ENCODE data around the gene CENPO. TPM values are rescaled to one million over a fixed set of nuclear protein-coding genes. Genes with fewer than 3 reads are reported as not detected.
A peak's percentile ranks its signal among the peaks of the same experiment; 100 is the strongest.

The CENPO gene
- 1 to 10 TPM; 3.4 to 3.5 TPM for total RNA-seq
- polyA plus RNA-seq (2013, experiment 1 of 2) = 3.6 TPM
- 4.9 TPM for polyA plus RNA-seq (2013, experiment 2 of 2)
- 3.4 to 86.3 (median 9.5) reads per million in 172 experiments for total RNA-seq

- ChIA-PET POLR2A (interaction anchor here (0.8 to 1.8 kb wide), 14 partner anchors 10 to 866 kb away, joined by 3 to 17 read pairs (median 3); partner anchors contain the start of genes ADCY3, ATAD2B, ITSN2 and NCOA1), CTCF (interaction anchor here (0.6 to 2.0 kb wide), 4 partner anchors 35 to 866 kb away, joined by 3 to 8 read pairs (median 3); partner anchors contain the start of gene ATAD2B)
- intact Hi-C loops (cut with DNase I, micrococcal nuclease) = loop anchor here (2.0 to 10.0 kb wide), 8 partner anchors 34 to 1082 kb away; partner anchors contain the start of genes ASXL2 (in 1 of the 2), ATAD2B (in 1 of the 2), ITSN2 (in 1 of the 2) and NCOA1 (in 1 of the 2)
- Histone ChIP-seq H3K9me3 (ENCODE audit: control insufficient read depth in 1 of 2, insufficient read depth in 1 of 2, low read length in 2 of 2) (no peaks in the 10 kb centered on the region), H3K4me3 (ENCODE audit: low read length) (peak within 1 kb of the TSS; percentile 88), H3K27ac (ENCODE audit: low read depth in 1 of 2, low read length in 2 of 2) (peak within 1 kb of the TSS; percentile 95 to 97), H3K4me1 (ENCODE audit: insufficient read depth, low read length) (peaks cover 13% of the 10 kb centered on the region), H3K36me3 (ENCODE audit: insufficient read depth, low read length) (no peaks in the 10 kb centered on the region), H3K27me3 (ENCODE audit: control insufficient read depth in 1 of 2, insufficient read depth in 2 of 2, low read length in 2 of 2) (no peaks in the 10 kb centered on the region)
- H3K27ac Mint-ChIP-seq = peak within 1 kb of the TSS; percentile 99
- DNase-seq (peak; percentile 91 to 97 (median 93)), ATAC-seq (ENCODE audit: poor library complexity) (peak; percentile 96)
- no peaks in the 10 kb centered on the region for H3K27me3 Mint-ChIP-seq
- peaks cover 27% of the 10 kb centered on the region for H3K36me3 Mint-ChIP-seq (ENCODE audit: low read depth)
- no peaks in the 10 kb centered on the region for H3K9me3 Mint-ChIP-seq
- peak; percentile 60 for TF ChIP-seq CTCF (IDR thresholded peaks at IDR 0.05)
- H3K4me1 Mint-ChIP-seq (ENCODE audit: low read depth) = peaks cover 21% of the 10 kb centered on the region
- peak within 1 kb of the TSS; percentile 97 for H3K4me3 Mint-ChIP-seq
Measured at GRCh38 chr2:24792874-24793760, at the start of gene CENPO, which contains the start of gene PTRHD1. TSS of gene CENPO (plus strand) at chr2:24793425. CDS start at chr2:24793920, 495 bp downstream. TSS of gene PTRHD1 (minus strand) at chr2:24793391. CDS start at chr2:24793377, 14 bp downstream.

- no peak for ATAC-seq (ENCODE audit: poor library complexity)
- Mint-ChIP-seq H3K27me3 (no peaks in the 10 kb centered on the region), H3K9me3 (no peaks in the 10 kb centered on the region), H3K4me1 (ENCODE audit: low read depth) (peaks cover 30% of the 10 kb centered on the region), H3K4me3 (no peak overlapping the region), H3K27ac (no peak overlapping the region), H3K36me3 (ENCODE audit: low read depth) (peaks cover 72% of the 10 kb centered on the region)
- no peak for TF ChIP-seq CTCF (IDR thresholded peaks at IDR 0.05)
- Histone ChIP-seq H3K4me3 (ENCODE audit: low read length) (no peak overlapping the region), H3K27ac (ENCODE audit: low read depth in 1 of 2, low read length in 2 of 2) (no peak overlapping the region), H3K9me3 (ENCODE audit: control insufficient read depth in 1 of 2, insufficient read depth in 1 of 2, low read length in 2 of 2) (no peaks in the 10 kb centered on the region), H3K4me1 (ENCODE audit: insufficient read depth, low read length) (no peaks in the 10 kb centered on the region), H3K36me3 (ENCODE audit: insufficient read depth, low read length) (peaks cover 37% of the 10 kb centered on the region), H3K27me3 (ENCODE audit: control insufficient read depth in 1 of 2, insufficient read depth in 2 of 2, low read length in 2 of 2) (no peaks in the 10 kb centered on the region)
- DNase-seq = peak in 2 of 14 experiments; percentile 6 to 39
- ChIA-PET POLR2A (no interaction called here), CTCF (no interaction called here)
- intact Hi-C loops (cut with DNase I, micrococcal nuclease) = no loop called here
Measured at GRCh38 chr2:24743924-24744323, 49.3 kb upstream of the CENPO start.

- Histone ChIP-seq H3K27ac (ENCODE audit: low read depth in 1 of 2, low read length in 2 of 2) (no peak overlapping the region), H3K36me3 (ENCODE audit: insufficient read depth, low read length) (peaks cover 37% of the 10 kb centered on the region), H3K9me3 (ENCODE audit: control insufficient read depth in 1 of 2, insufficient read depth in 1 of 2, low read length in 2 of 2) (no peaks in the 10 kb centered on the region), H3K27me3 (ENCODE audit: control insufficient read depth in 1 of 2, insufficient read depth in 2 of 2, low read length in 2 of 2) (no peaks in the 10 kb centered on the region), H3K4me3 (ENCODE audit: low read length) (no peak overlapping the region), H3K4me1 (ENCODE audit: insufficient read depth, low read length) (no peaks in the 10 kb centered on the region)
- H3K36me3 Mint-ChIP-seq (ENCODE audit: low read depth) = peaks cover 72% of the 10 kb centered on the region
- no peak overlapping the region for H3K27ac Mint-ChIP-seq
- no peaks in the 10 kb centered on the region for H3K27me3 Mint-ChIP-seq
- no peak for TF ChIP-seq CTCF (IDR thresholded peaks at IDR 0.05)
- no peak for ATAC-seq (ENCODE audit: poor library complexity)
- DNase-seq = no peak
- intact Hi-C loops (cut with DNase I, micrococcal nuclease) = no loop called here
- ChIA-PET CTCF (no interaction called here), POLR2A (no interaction called here)
- H3K4me1 Mint-ChIP-seq (ENCODE audit: low read depth) = peaks cover 30% of the 10 kb centered on the region
- H3K9me3 Mint-ChIP-seq = no peaks in the 10 kb centered on the region
- H3K4me3 Mint-ChIP-seq = no peak overlapping the region
Measured at GRCh38 chr2:24744356-24744755, 48.9 kb upstream of the CENPO start.

Measured in CD4-positive, alpha-beta T cell (primary cell).